ENCODE data around the gene EIF3F.

The EIF3F gene

DNA sequence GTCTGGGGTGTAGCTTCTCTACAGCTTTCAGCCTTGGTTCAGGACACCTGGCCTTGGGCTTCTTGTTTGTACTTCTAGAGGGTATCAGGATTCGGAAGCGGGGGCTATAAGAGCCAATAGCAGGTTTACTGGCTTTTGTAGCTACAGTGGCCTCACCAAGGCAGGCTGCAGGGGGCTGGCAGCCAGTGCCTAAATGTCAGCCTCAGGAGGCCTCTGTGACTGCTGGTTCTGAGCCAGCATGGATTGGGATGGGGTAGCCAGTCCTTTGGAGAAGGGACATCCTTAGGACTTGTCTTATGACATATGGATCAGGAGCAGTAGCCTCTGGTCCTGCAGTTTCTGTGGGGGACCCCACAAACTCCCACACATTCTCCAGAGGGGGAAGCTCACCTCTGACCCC is 29.9 kb downstream of the EIF3F start:
- DNase-seq (ENCODE audit: low spot score), result no peak
- TF ChIP-seq CTCF (IDR thresholded peaks at IDR 0.05; ENCODE audit: borderline replicate concordance, control extremely low read depth, extremely low read depth, insufficient read depth, missing control alignments), result no peak
- in situ Hi-C loops (cut with MboI; ENCODE audit: low sequenced_read_pairs, unreplicated experiment), result no loop called here

- no peak for TF ChIP-seq CTCF (IDR thresholded peaks at IDR 0.05; ENCODE audit: borderline replicate concordance, control extremely low read depth, extremely low read depth, insufficient read depth, missing control alignments)
- no peak for DNase-seq (ENCODE audit: low spot score)
- in situ Hi-C loops (cut with MboI; ENCODE audit: low sequenced_read_pairs, unreplicated experiment), result no loop called here
These were observed 30.9 kb downstream of the EIF3F start for GRCh38 chr11:8017894-8018483.

- in situ Hi-C loops (cut with MboI; ENCODE audit: low sequenced_read_pairs, unreplicated experiment), result no loop called here
- TF ChIP-seq CTCF (IDR thresholded peaks at IDR 0.05; ENCODE audit: borderline replicate concordance, control extremely low read depth, extremely low read depth, insufficient read depth, missing control alignments), result no peak
- peak; percentile 77 for DNase-seq (ENCODE audit: low spot score)
These were observed 31.6 kb downstream of the EIF3F start for GRCh38 chr11:8018484-8019313.

DNA sequence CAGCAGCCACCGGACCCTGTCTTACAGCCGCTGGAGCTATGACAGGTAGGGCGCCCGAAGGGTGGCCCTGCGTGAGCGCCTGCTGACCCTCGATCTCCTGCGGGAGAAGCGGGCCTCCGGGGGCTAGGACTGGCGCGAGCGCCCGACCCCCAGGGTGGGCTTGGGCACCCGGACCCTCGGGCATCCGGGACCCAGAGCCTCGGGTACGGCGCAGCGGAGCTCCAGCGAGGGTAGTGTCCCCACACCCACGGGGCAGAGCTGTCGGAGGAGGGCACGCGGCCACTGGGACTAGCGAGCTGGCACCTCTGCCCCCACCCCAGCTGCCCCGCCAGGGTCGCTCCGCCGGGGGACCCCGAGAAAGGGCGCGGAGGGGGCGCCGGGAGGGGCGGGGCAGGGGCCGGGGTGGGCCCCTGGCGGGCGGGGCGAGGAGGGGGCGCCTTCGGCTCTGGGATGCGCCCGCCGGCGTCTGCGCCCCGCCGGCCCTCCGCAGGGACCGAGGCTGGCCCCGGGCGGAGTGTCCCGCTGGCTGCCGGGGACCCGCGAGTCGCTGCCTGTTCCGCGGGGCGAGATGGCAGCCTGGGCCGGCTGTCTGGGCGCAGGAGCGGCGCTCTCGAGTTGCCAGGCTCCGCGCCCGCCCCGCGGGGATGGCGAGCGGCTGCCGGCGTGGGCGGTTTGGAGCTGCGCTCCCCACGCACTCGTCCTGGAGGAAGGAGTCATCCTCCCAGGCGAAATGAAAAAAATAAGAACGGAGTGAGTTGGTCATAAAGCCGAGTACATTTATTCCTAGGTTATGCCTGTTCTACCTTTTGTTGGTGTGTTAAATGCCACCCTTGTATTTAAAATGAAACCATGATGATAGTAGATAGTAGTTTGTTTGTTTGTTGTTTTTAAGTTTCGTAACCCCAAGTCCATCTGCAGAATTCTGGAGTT is 32.4 kb downstream of the EIF3F start:
- DNase-seq (ENCODE audit: low spot score), result peak; percentile 56
- TF ChIP-seq CTCF (IDR thresholded peaks at IDR 0.05; ENCODE audit: borderline replicate concordance, control extremely low read depth, extremely low read depth, insufficient read depth, missing control alignments), result no peak
- in situ Hi-C loops (cut with MboI; ENCODE audit: low sequenced_read_pairs, unreplicated experiment), result no loop called here

DNA sequence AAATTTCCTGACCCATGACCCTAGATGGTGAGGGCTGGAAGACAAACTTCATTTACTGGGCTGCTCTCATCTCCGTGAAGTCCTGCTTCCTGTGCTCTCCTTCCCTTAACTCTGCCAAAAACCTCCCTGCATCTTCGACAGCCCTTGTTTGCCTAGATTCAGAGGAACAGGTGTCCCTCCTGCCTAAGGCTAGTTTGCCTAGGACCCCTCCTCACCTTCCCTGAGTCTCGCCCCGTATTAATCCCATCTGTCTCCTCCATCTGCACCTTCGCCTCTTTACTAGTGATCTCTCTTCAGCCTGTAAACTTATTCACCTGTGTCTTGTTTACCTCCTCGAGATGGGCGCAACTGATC is 33.1 kb downstream of the EIF3F start:
- in situ Hi-C loops (cut with MboI; ENCODE audit: low sequenced_read_pairs, unreplicated experiment), result no loop called here
- no peak for TF ChIP-seq CTCF (IDR thresholded peaks at IDR 0.05; ENCODE audit: borderline replicate concordance, control extremely low read depth, extremely low read depth, insufficient read depth, missing control alignments)

DNA sequence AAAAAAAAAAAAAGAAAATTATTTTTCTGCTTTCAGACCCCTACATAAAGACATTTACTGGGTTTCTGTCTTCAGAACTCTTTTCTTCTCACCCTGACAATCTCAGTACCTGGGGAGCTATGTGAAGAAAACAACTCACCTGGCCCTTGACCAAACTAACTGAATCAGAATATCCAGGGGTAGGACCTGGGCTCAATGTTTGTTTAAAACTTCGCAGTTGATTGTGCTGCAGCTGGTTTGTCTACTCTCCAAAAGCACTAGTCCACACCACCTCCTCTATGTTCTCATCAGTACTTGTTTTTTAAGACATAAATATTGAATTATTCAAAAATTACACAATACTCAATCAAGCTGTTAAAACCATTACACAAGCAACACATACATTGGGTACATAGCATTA is 34.8 kb downstream of the EIF3F start:
- no peak for DNase-seq (ENCODE audit: low spot score)
- no peak for TF ChIP-seq CTCF (IDR thresholded peaks at IDR 0.05; ENCODE audit: borderline replicate concordance, control extremely low read depth, extremely low read depth, insufficient read depth, missing control alignments)
- in situ Hi-C loops (cut with MboI; ENCODE audit: low sequenced_read_pairs, unreplicated experiment), result no loop called here

More for the DNA sequence above, 33.1 kb downstream of the EIF3F start:
- DNase-seq (ENCODE audit: low spot score), result no peak
